Thoracic aorta (tissue), 2 donors: Measurements from ENCODE around the gene GABRB2. TPM values are rescaled to one million over a fixed set of nuclear protein-coding genes. Genes with fewer than 3 reads are reported as not detected.
"Not testable (repeated sequence)": the region's sequence is repeated elsewhere in the genome, so short reads cannot be mapped to it uniquely, and the experiment has no call there.

Source experiments
- ATAC-seq: fragments of 150-250 bp; one replicate; pipeline ENCODE4 v1.8.0; 2017; ENCODE audit warnings: low read depth; ENCODE audit not compliant: insufficient number of reproducible peaks, low FRiP score
- DNase-seq: peaks from one replicate; pipeline ENCODE4 v3.0.0-alpha.2; 2020; ENCODE audit warnings: low spot score
- H3K27ac ChIP-seq, 2 donors: fragments of 200-600 bp; sonication (generic); 1 replicate in 1 of 2; 2 replicates in 1 of 2; pipeline ENCODE4 v1.5.1; 2016; ENCODE audit warnings: mild to moderate bottlenecking in 2 of 2, moderate library complexity in 2 of 2
- H3K27me3 ChIP-seq: fragments of 200-600 bp; sonication (generic); replicated peaks from 2 replicates; pipeline ENCODE4 v1.6.0; 2016; ENCODE audit warnings: mild to moderate bottlenecking; ENCODE audit not compliant: insufficient read depth
- H3K36me3 ChIP-seq: fragments of 200-600 bp; sonication (generic); one replicate; pipeline ENCODE4 v1.5.1; 2016
- H3K4me1 ChIP-seq, 2 donors: fragments of 200-600 bp; sonication (generic); 1 replicate in 1 of 2; 2 replicates in 1 of 2; pipeline versions ENCODE4 v1.5.1 to v1.6.0; 2016; ENCODE audit warnings: low read depth in 2 of 2, mild to moderate bottlenecking in 1 of 2; ENCODE audit not compliant: control insufficient read depth in 1 of 2
- H3K4me3 ChIP-seq: fragments of 200-600 bp; sonication (generic); 2 replicates; pipeline ENCODE4 v1.5.1; 2016; ENCODE audit warnings: mild to moderate bottlenecking
- H3K9me3 ChIP-seq: fragments of 200-600 bp; sonication (generic); 2 replicates; pipeline ENCODE4 v1.5.1; 2016
- total RNA-seq, 2 donors: library from RNA; depleted of rRNA; stranded (reverse); fragments of >200 nt; gene quantifications; one replicate each; pipeline versions ENCODE4 v1.1.0 to v1.2.3, GENCODE V29; 2016
- TF ChIP-seq, protein P1 (sequence below): fragments of 200-600 bp; sonication (generic); IDR thresholded peaks from one replicate; pipeline ENCODE4 v1.5.1; 2019; ENCODE audit warnings: antibody characterized with exemption

Gene GABRB2
- total RNA-seq, 2 donors from 2014 or later = 0.27 to 0.78 TPM

GRCh38 chr5:161530700-161531099 is 15.8 kb downstream of the GABRB2 start:
- H3K27me3 ChIP-seq = no peaks in the 10 kb centered on the region
- H3K27ac ChIP-seq = no peak overlapping the region
- no peaks in the 10 kb centered on the region for H3K9me3 ChIP-seq
- no peak overlapping the region for H3K4me3 ChIP-seq
- H3K4me1 ChIP-seq = no peaks in the 10 kb centered on the region
- ATAC-seq = no peak
- TF ChIP-seq, protein P1, sequence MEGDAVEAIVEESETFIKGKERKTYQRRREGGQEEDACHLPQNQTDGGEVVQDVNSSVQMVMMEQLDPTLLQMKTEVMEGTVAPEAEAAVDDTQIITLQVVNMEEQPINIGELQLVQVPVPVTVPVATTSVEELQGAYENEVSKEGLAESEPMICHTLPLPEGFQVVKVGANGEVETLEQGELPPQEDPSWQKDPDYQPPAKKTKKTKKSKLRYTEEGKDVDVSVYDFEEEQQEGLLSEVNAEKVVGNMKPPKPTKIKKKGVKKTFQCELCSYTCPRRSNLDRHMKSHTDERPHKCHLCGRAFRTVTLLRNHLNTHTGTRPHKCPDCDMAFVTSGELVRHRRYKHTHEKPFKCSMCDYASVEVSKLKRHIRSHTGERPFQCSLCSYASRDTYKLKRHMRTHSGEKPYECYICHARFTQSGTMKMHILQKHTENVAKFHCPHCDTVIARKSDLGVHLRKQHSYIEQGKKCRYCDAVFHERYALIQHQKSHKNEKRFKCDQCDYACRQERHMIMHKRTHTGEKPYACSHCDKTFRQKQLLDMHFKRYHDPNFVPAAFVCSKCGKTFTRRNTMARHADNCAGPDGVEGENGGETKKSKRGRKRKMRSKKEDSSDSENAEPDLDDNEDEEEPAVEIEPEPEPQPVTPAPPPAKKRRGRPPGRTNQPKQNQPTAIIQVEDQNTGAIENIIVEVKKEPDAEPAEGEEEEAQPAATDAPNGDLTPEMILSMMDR = no peak
- no peaks in the 10 kb centered on the region for H3K36me3 ChIP-seq
- no peak for DNase-seq

- DNase-seq (no peak), ATAC-seq (no peak)
- Histone ChIP-seq H3K27ac (no peak overlapping the region), H3K36me3 (no peaks in the 10 kb centered on the region), H3K4me3 (no peak overlapping the region), H3K9me3 (no peaks in the 10 kb centered on the region), H3K4me1 (no peaks in the 10 kb centered on the region), H3K27me3 (no peaks in the 10 kb centered on the region)
- TF ChIP-seq, protein P1 = no peak
These were observed 32.6 kb downstream of the GABRB2 start for GRCh38 chr5:161513942-161514341.

DNA sequence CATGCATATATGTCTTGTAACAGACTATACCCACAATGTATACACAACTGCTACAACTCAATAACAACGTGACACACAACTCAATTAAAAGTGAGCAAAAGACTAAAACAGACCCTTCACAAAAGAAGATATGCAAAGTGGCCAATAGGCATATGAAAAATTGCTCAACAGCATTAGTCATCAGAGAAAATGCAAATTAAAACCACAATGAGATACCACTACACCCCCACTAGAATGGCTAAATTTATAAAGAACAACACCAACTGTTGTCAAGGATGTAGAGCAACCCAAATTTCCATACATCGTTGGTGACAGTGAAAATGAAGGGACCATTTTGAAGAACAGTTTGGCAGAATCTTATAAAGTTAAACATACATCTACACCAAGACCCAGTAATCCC is 38.9 kb downstream of the GABRB2 start:
- TF ChIP-seq, protein P1 = no peak
- ATAC-seq (no peak), DNase-seq (no peak)

DNA sequence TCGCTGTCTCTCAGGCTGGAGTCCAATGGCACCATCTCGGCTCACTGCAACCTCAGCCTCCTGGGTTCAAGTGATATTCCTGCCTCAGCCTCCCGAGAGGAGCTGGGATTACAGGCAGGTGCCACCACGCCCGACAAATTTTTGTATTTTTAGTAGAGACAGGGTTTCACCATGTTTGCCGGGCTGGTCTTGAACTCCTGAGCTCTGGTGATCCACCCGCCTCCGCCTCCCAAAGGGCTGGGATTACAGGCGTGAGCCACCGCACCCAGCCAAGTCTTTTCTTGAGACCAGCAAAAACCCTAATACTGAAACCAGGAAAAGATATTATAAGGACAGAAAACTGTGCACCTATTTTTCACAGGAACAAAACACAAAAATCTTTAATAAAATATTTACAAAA is 41.4 kb downstream of the GABRB2 start:
- not testable (repeated sequence) for H3K4me1 ChIP-seq, H3K36me3 ChIP-seq, DNase-seq, H3K27me3 ChIP-seq, H3K27ac ChIP-seq, H3K9me3 ChIP-seq, ATAC-seq, H3K4me3 ChIP-seq

More for the DNA sequence above, 38.9 kb downstream of the GABRB2 start:
- Histone ChIP-seq H3K4me1 (no peaks in the 10 kb centered on the region), H3K27me3 (no peaks in the 10 kb centered on the region), H3K27ac (no peak overlapping the region), H3K4me3 (no peak overlapping the region), H3K9me3 (no peaks in the 10 kb centered on the region), H3K36me3 (no peaks in the 10 kb centered on the region)

DNA sequence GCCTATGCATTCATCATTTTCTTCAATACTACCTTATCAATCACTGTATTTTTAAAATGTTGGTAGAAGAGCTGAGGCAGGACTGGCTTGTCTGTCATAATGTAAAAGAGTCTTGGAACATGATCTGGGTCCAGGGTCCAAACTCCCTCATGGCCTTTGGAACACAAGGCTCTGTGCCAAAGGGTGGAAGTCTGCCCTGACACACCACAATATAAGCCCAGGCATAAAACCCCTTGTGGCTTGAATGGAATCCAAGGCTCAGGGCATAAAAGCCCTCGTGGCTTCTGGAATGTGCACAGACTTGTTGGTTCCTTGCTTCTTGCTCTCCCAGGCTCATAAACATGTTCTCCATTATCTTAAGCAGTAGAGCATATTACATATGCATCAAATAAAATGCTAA is 48.0 kb downstream of the GABRB2 start:
- H3K27me3 ChIP-seq = no peaks in the 10 kb centered on the region
- H3K4me1 ChIP-seq = no peaks in the 10 kb centered on the region
- TF ChIP-seq, protein P1 = no peak
- no peaks in the 10 kb centered on the region for H3K9me3 ChIP-seq
- H3K27ac ChIP-seq = no peak overlapping the region
- ATAC-seq (no peak), DNase-seq (no peak)
- H3K4me3 ChIP-seq = no peak overlapping the region
- no peaks in the 10 kb centered on the region for H3K36me3 ChIP-seq

- no peaks in the 10 kb centered on the region for H3K9me3 ChIP-seq
- H3K4me1 ChIP-seq = no peaks in the 10 kb centered on the region
- H3K27ac ChIP-seq = no peak overlapping the region
- TF ChIP-seq, protein P1 = no peak
- ATAC-seq (no peak), DNase-seq (no peak)
- no peaks in the 10 kb centered on the region for H3K36me3 ChIP-seq
- no peaks in the 10 kb centered on the region for H3K27me3 ChIP-seq
- no peak overlapping the region for H3K4me3 ChIP-seq
These were observed 62.8 kb downstream of the GABRB2 start for GRCh38 chr5:161483721-161484120.
